Spleen (tissue), 11 donors: Measurements from ENCODE around the gene PRDM16. TPM values are rescaled to one million over a fixed set of nuclear protein-coding genes. Genes with fewer than 3 reads are reported as not detected.

Experiments
- DNase-seq: peaks from one replicate; pipeline ENCODE4 v3.0.0-alpha.2; 2020
- H3K27ac ChIP-seq, 8 donors: fragments of 200-600 bp; sonication (generic) in 7 of 8; 1 replicate in 4 of 8; 2 replicates in 4 of 8; pipeline versions ENCODE4 v1.5.0 to v1.8.0; 2016 to 2021; ENCODE audit warnings: inconsistent platforms in 4 of 8, mild to moderate bottlenecking in 4 of 8, moderate library complexity in 1 of 8
- H3K27me3 ChIP-seq, 7 donors: fragments of 200-600 bp; sonication (generic) in 6 of 7; replicated peaks in 1 of 7; 1 replicate in 4 of 7; 2 replicates in 3 of 7; pipeline versions ENCODE4 v1.5.0 to v1.8.0; 2016 to 2021; ENCODE audit warnings: inconsistent platforms in 3 of 7, mild to moderate bottlenecking in 1 of 7
- H3K36me3 ChIP-seq, 6 donors: fragments of 200-600 bp; sonication (generic) in 5 of 6; 1 replicate in 4 of 6; 2 replicates in 2 of 6; pipeline versions ENCODE4 v1.5.0 to v1.8.0; 2016 to 2021; ENCODE audit warnings: inconsistent platforms in 2 of 6
- H3K4me1 ChIP-seq, 6 donors: fragments of 200-600 bp; sonication (generic) in 5 of 6; 1 replicate in 3 of 6; 2 replicates in 3 of 6; pipeline versions ENCODE4 v1.5.0 to v1.8.0; 2016 to 2021; ENCODE audit warnings: inconsistent platforms in 3 of 6
- H3K4me3 ChIP-seq, 8 donors: fragments of 200-600 bp; sonication (generic) in 7 of 8; 1 replicate in 4 of 8; 2 replicates in 4 of 8; pipeline versions ENCODE4 v1.5.0 to v1.8.0; 2016 to 2021; ENCODE audit warnings: inconsistent platforms in 4 of 8, mild to moderate bottlenecking in 4 of 8, moderate library complexity in 2 of 8
- H3K9me3 ChIP-seq, 8 donors: fragments of 200-600 bp; sonication (generic) in 7 of 8; 1 replicate in 4 of 8; 2 replicates in 4 of 8; pipeline versions ENCODE4 v1.5.0 to v1.8.0; 2016 to 2021; ENCODE audit warnings: inconsistent platforms in 4 of 8
- CTCF ChIP-seq, 11 experiments: fragments of 200-600 bp in 7 of 11; fragments of 450-650 bp in 4 of 11; sonication (generic) in 4 of 11; IDR thresholded peaks in 8 of 11; conservative IDR thresholded peaks in 3 of 11; 1 replicate in 7 of 11; 2 replicates in 4 of 11; pipeline versions ENCODE4 v1.4.0 to v1.8.0; 2016 to 2021; ENCODE audit warnings: antibody characterized with exemption in 11 of 11, inconsistent platforms in 4 of 11, mild to moderate bottlenecking in 1 of 11
- POLR2A ChIP-seq, 3 donors: fragments of 450-650 bp; IDR thresholded peaks; one replicate each; pipeline ENCODE4 v1.5.1; 2017; ENCODE audit warnings: antibody characterized with exemption in 3 of 3, mild to moderate bottlenecking in 1 of 3
- POLR2AphosphoS5 ChIP-seq, 3 donors: sonication (generic); formaldehyde crosslinking; IDR thresholded peaks; one replicate each; pipeline ENCODE4 v1.5.1; 2017; ENCODE audit warnings: antibody characterized with exemption in 3 of 3
- WGBS, 5 donors: extraction: QIAGEN DNeasy Blood & Tissue Kit in 3 of 5; methylation state at CpG; one replicate each; pipeline versions ENCODE4 v1.1.5 to v1.1.7; 2013 to 2018; 5-methylcytosine and 5-hydroxymethylcytosine counted together
- intact Hi-C: fragments of 100-400 bp; cut with DNase I; formaldehyde crosslinking; loops from one replicate; pipeline ENCODE4 v1.15.0; 2023; ENCODE audit warnings: low total_unique reads
- polyA plus RNA-seq, 3 donors: library from polyadenylated mRNA; stranded (reverse); fragments of 200-250 nt; gene quantifications; one replicate each; pipeline ENCODE4 v1.2.1, GENCODE V29; 2013
- total RNA-seq, 7 donors: library from RNA; depleted of rRNA in 3 of 7; stranded (reverse); fragments of >200 nt in 3 of 7; fragmentation: NEBNext Ultra II Directional in 4 of 7; extraction: Animal tissue kit (Norgen Biotek cat#: 25700) in 4 of 7; gene quantifications; one replicate each; pipeline versions ENCODE4 v1.1.0 to v1.2.1, GENCODE V29; 2016 to 2021
- donor health status: healthy with polysubstance abuse.
- donor health status: DM: no; HTN: no; CAD: no; lungs with moderate emphysema.
- donor health status: DM: no; HTN: no; CAD: no.
- donor health status: Bipolar disorder and iron deficiency.
- donor health status: healthy.
- donor health status: DM: no; HTN: no; CAD: no.
- donor health status: DM: yes; HTN: yes; CAD: no.

The PRDM16 gene
- total and polyA plus RNA-seq, 10 donors = 0.43 to 3.2 (median 1.4) TPM

DNA sequence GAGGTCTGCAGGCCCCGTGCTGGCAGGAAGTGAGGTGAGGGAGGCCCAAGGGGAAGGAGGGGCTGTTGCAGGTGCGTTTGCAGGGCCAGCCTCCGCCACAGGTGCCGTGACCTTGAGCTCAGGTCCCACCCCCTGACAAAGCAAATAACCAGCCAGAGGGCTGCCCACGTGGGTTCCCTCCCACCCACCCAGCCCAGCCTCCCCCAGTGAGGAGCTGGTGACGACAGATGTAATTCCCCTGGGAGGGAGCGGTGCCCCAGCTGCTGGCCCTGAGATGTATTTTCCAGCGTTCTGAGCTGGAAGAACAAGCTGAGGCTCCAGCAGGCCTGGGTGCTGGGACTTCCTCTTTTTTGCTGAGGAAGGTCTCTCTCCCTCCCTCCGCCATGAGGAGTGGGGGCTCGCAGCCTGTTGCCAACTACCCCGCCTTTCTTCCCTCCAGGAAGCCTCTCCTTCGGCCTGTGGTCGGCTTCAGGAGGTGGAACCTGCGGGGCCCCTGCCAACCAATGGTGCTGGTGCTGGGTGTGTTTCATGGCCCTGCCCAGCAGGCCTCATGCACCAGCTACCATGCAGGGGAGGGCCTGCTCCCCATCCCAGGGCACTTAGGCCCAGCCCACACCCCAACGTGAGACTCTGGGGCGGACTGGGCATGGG is 153.2 kb downstream of the PRDM16 start:
- no peak for DNase-seq
- WGBS, 5 donors = 16 to 38% (median 31%) methylated on average over 14 to 16 of the region's 16 CpGs
- no peak for TF ChIP-seq CTCF (IDR thresholded peaks at IDR 0.05 in 8 of 11, conservative IDR thresholded peaks at IDR 0.05 in 3 of 11)
- no peak for TF ChIP-seq POLR2AphosphoS5 (IDR thresholded peaks at IDR 0.05)
- no peak for TF ChIP-seq POLR2A (IDR thresholded peaks at IDR 0.05)
- Histone ChIP-seq H3K36me3 (no peaks in the 10 kb centered on the region), H3K4me3 (no peak overlapping the region), H3K27ac (no peak overlapping the region), H3K27me3 (peaks cover 0 to 67% (median 0%) of the 10 kb centered on the region in 7 donors), H3K4me1 (peaks cover 0 to 3% (median 0%) of the 10 kb centered on the region in 6 donors), H3K9me3 (no peaks in the 10 kb centered on the region)
- intact Hi-C loops = no loop called here

- DNase-seq = no peak
- Histone ChIP-seq H3K27ac (no peak overlapping the region), H3K36me3 (no peaks in the 10 kb centered on the region), H3K4me1 (peaks cover 0 to 3% (median 0%) of the 10 kb centered on the region in 6 donors), H3K27me3 (peaks cover 0 to 72% (median 0%) of the 10 kb centered on the region in 7 donors), H3K4me3 (no peak overlapping the region), H3K9me3 (no peaks in the 10 kb centered on the region)
- WGBS, 5 donors = 74 to 89% (median 84%) methylated on average over 10 to 12 of the region's 12 CpGs
- intact Hi-C loops = no loop called here
- no peak for TF ChIP-seq POLR2A (IDR thresholded peaks at IDR 0.05)
- no peak for TF ChIP-seq POLR2AphosphoS5 (IDR thresholded peaks at IDR 0.05)
- TF ChIP-seq CTCF (IDR thresholded peaks at IDR 0.05 in 8 of 11, conservative IDR thresholded peaks at IDR 0.05 in 3 of 11) = no peak
Measured at GRCh38 chr1:3225661-3226060, 156.7 kb downstream of the PRDM16 start.

- H3K4me1 ChIP-seq = peaks cover 0 to 3% (median 0%) of the 10 kb centered on the region in 6 donors
- no peak for DNase-seq
- no peak overlapping the region for H3K4me3 ChIP-seq
- H3K9me3 ChIP-seq = no peaks in the 10 kb centered on the region
- no peak for TF ChIP-seq CTCF (IDR thresholded peaks at IDR 0.05 in 8 of 11, conservative IDR thresholded peaks at IDR 0.05 in 3 of 11)
- no peak for TF ChIP-seq POLR2AphosphoS5 (IDR thresholded peaks at IDR 0.05)
- TF ChIP-seq POLR2A (IDR thresholded peaks at IDR 0.05) = no peak
- WGBS, 5 donors = 45 to 63% (median 57%) methylated on average over 15 of the region's 15 CpGs
- no peaks in the 10 kb centered on the region for H3K36me3 ChIP-seq
- H3K27ac ChIP-seq = no peak overlapping the region
- peaks cover 0 to 77% (median 0%) of the 10 kb centered on the region in 7 donors for H3K27me3 ChIP-seq
- intact Hi-C loops = no loop called here
Measured at GRCh38 chr1:3226191-3226590, 157.2 kb downstream of the PRDM16 start.

DNA sequence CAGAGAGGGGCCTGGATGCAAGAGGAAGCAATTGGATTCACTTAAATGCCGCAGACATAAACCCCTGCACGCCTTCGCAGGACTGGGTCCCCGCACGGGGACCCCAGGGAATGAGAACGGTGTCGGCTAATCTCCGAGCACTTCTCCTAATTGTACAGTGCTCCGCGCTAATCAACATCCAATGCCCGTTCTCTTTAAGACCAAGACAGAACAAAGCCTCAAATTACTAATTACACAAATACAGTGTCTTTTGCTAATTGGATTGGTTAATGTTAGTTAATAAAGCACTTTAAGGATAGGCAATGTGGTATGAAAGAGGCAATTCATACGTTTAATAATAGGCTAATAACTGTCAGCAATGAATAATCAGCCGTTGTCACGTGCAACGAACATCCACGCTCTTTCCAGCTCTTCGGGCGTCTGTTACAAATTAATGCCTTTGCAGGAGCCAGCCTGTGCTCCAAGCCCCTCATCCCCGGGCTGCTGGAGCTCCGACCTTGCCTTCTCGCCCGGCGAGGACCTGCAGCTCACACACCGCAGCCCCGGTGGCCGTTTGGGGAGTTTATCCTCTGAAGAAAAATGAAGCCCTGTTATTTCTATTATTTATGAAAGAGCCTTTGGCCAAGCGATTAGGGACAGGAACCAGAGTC is 157.8 kb downstream of the PRDM16 start:
- Histone ChIP-seq H3K36me3 (no peaks in the 10 kb centered on the region), H3K4me3 (no peak overlapping the region), H3K4me1 (peaks cover 0 to 2% (median 0%) of the 10 kb centered on the region in 6 donors), H3K27me3 (peaks cover 0 to 81% (median 0%) of the 10 kb centered on the region in 7 donors), H3K27ac (no peak overlapping the region), H3K9me3 (no peaks in the 10 kb centered on the region)
- DNase-seq = no peak
- intact Hi-C loops = no loop called here
- WGBS, 5 donors = 75 to 87% (median 80%) methylated on average over 27 of the region's 27 CpGs
- TF ChIP-seq POLR2AphosphoS5 (IDR thresholded peaks at IDR 0.05) (no peak), CTCF (IDR thresholded peaks at IDR 0.05 in 8 of 11, conservative IDR thresholded peaks at IDR 0.05 in 3 of 11) (no peak), POLR2A (IDR thresholded peaks at IDR 0.05) (no peak)
